ENCODE measurements around the gene TCOF1.

Gene TCOF1, protein sequence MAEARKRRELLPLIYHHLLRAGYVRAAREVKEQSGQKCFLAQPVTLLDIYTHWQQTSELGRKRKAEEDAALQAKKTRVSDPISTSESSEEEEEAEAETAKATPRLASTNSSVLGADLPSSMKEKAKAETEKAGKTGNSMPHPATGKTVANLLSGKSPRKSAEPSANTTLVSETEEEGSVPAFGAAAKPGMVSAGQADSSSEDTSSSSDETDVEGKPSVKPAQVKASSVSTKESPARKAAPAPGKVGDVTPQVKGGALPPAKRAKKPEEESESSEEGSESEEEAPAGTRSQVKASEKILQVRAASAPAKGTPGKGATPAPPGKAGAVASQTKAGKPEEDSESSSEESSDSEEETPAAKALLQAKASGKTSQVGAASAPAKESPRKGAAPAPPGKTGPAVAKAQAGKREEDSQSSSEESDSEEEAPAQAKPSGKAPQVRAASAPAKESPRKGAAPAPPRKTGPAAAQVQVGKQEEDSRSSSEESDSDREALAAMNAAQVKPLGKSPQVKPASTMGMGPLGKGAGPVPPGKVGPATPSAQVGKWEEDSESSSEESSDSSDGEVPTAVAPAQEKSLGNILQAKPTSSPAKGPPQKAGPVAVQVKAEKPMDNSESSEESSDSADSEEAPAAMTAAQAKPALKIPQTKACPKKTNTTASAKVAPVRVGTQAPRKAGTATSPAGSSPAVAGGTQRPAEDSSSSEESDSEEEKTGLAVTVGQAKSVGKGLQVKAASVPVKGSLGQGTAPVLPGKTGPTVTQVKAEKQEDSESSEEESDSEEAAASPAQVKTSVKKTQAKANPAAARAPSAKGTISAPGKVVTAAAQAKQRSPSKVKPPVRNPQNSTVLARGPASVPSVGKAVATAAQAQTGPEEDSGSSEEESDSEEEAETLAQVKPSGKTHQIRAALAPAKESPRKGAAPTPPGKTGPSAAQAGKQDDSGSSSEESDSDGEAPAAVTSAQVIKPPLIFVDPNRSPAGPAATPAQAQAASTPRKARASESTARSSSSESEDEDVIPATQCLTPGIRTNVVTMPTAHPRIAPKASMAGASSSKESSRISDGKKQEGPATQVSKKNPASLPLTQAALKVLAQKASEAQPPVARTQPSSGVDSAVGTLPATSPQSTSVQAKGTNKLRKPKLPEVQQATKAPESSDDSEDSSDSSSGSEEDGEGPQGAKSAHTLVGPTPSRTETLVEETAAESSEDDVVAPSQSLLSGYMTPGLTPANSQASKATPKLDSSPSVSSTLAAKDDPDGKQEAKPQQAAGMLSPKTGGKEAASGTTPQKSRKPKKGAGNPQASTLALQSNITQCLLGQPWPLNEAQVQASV (N-terminal part only)

DNA sequence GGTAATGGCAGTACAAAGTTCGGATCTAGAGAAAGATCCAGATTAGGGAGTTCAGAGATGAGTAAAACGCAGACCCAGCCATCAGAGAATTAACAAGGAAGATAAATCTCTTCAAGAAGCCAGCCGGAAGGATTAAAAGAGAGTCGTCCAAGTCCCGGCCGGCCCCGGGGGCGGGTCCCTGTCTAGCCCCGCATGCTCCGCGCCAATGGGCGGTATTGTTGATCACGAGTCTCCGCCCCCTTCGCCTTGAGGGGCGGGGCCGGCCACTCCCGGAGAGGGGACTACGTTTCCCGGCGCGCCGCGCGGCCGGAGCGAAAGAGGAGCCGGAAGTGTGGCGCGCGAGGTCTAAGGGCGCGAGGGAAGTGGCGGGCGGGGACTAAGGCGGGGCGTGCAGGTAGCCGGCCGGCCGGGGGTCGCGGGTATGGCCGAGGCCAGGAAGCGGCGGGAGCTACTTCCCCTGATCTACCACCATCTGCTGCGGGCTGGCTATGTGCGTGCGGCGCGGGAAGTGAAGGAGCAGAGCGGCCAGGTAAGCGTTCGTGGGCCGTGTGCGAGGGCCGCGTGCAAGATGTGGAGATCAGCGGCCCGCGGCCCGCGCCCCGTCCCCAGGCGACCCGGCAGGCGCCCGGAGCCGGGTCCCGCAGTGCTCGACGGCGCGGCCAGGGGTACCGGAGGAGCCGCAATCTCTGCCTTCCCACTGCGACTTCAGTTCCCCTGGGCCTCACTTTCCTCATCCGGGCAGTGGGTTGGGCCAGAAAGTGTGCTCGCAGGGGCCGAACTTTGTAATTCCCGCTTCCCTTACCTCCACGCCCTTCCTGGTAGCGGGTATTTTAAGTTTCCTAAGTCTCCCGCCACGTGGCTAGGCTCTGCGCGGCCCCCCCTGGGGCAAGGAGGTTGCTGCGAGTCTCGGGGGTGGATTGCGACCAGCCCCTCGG is at the start of gene TCOF1:
TCOF1 (plus strand) TSS at position 372 of the 935 bp plus-strand sequence; CDS start at position 422, 50 bp downstream.
- DNase-seq: peak; percentile 92 to 97 (median 94)

DNA sequence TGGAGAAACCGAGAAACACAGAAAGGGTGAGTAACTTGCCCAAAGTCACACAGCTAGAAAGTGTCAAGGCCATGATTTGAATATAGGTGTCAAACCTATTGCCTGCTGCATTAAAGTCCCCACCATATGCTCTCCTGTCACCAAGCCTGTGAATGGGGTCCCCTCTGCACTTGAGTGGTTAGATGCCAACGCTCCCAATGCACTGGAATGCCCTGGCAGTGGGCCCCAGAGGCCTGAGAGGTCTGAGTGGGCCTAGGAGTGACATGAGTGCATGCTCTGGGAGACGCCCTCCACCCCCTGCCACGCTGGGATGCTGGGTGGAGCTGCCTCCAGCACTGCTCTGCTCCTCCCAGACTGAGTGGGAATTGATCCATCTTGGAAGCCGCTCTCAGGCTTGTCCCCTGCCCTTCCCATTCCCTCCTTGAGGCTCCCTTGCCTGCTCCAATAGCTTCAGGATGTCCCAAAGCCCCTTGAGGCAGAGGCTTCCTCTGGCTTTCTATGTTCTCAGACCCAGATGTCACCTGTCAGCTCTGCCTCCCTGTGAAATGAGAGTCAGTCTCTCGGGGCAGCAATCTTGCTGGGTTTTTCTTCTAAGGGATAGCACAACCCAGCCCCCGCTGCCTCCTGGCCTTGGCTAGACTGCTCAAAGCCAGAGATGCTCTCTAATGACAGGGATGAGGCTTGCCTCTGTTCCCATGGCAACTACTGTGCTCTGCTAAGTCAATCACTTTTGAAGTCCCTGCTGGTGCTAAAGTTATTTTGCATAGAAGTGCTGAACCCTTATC is 48.2 kb upstream of the TCOF1 start:
- no peak for DNase-seq

DNA sequence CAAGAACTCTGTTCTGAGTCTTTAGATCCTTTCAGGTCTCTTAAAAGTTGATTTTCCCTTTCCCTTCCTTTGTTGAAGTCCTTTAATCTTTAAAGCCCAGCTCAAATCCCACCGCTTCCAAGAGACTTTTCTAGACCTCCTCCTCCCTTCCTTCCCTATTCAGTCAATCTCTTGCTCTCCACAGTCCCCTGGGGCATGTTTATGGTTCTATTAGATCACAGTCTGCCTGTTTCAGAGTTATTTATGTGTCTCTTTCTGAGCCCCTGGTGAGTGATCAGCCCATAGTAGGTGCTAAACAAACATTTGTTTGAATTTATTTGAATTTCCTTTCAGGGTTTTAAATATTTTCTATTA is 47.6 kb upstream of the TCOF1 start:
- no peak for DNase-seq

DNA sequence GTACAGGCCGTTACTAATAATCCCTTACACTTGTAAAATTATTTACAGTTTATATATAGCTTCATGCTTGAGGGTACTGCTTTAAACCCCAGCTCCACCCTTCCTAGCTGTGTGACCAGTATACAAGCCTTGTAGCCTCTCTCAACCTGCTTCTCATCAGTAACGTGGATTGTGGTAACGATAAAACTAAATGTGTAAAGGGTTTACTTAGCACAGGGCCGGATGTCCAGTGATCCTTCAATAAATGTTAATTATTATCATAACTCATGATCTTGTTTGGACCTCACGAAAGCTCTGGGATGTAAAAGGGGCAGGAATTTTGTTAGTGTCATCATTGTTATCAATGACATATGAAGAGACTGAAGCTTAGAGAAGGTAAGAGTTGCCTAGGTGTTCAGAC is 47.3 kb upstream of the TCOF1 start:
- DNase-seq: no peak

DNA sequence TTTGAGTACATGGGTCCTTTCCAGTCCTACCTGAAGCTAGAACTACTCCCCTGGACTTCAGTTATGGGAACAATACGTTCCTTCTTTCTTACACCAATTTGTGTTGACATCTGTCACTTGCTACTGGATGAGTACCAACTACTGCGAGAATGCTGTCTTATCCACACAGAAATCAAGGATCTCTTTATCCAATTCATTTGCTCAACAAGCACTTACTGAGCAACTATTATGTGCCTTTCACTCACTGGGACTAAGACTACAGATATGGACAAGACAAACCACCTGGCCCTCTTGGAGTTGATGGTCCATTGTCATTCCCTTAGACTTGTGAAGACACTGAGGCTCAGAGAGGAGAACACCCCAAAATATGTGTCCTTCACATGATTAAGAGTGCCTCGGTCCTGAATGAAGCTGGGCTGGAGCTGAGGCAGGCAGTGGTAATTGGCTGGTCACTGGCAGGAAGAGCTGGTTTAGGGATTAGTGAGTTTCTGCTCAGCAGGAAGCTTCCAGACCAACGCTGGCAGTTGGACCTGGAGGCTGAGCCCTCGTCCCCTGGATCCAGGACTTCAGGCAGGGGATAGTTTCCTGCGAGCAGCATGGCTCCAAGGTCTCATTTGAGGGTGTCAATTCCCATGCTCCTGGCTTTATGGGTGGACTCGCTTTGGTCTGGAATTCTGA is 46.3 kb upstream of the TCOF1 start:
- DNase-seq: no peak

DNA sequence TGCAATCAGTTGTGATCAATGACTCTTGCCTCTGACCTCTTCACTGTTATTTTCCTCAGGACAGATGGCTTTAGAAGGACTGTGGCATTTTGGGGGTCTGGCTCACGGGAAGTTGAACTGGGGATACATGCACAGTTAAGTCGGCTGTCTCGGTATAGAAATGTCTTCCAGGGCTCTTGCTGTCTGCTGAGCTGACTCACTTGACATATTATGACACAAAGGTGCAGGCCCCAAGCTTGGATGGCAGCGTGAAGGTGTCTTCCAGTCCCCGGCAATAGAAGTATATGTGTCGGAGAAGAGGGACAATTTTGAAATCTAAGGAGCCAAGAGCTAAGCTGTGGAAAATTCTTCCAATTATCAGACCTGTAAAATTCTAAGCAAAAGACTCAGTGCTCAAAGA is 45.0 kb upstream of the TCOF1 start:
- DNase-seq: no peak

DNA sequence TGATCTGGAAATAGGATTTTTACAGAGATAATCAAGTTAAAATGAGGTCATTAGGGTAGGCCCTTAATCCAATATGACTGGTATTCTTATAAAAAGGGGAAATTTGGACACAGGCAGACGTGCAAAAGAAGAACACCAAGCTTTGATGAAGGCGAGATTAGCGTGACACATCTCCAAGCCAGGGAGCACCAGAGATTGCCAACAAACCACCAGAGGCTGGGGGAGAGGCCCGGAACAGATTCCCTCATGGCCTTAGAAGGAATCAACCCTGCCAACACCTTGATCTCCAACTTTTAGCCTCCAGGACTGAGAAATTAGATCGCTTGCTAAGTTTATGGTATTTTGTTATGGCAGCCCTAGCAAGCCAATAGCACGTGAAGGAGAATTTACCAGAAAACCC is 44.0 kb upstream of the TCOF1 start:
- DNase-seq: no peak

DNA sequence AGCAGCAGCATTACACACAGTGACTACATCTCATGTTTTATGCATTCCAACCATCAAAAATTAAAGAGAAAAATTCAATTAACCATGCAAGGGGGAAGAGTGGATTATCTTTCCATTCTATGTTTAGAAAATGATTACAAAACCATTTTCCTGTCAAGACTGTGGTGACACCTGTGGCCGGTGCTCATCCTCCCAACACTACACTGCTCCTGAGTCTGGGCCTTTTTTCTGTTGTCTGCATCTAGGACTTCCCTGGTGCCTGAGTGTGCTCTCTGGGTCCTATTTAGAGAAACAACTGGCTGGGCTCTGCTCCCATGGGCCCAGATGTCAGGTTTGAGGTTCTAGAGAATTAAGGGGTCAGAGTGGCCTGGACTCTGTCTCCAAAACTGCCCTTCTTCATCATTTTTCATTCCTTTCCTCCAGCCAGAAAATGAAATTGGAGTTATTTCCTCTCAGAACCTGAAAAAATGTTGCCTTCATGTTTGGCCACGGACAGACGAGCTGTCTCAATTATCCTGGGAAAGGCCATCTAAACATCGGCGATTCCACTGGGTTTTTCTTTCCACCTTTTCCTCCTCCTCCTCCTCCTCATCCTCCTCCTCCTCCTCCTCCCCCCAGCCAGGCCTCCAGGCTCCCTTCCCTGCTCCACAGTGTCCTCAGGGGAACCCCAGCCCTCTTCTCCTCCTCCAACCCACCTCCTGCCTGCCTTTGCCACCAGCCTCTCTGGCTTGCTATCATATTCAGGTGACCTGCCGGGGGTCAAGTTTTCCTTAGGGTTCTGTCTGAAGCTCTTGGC is 43.4 kb upstream of the TCOF1 start:
- no peak for DNase-seq

DNA sequence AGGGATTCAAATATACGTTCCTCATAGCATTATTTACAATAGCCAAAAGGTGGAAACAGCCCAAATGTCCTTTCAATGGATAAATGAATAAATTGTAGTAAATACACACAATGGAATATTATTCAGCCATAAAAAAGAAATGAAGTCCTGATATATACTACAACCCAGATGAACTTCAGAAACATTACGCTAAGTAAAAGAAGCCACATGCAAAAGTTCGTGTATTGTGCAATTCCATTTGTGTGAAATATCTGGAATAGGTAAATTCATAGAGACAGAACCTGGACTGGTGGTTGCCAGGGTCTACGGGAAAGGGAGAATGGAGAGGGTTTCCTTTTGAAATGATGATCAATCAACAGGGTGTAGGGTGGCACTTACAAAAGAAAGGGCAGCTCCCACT is 42.3 kb upstream of the TCOF1 start:
- no peak for DNase-seq

DNA sequence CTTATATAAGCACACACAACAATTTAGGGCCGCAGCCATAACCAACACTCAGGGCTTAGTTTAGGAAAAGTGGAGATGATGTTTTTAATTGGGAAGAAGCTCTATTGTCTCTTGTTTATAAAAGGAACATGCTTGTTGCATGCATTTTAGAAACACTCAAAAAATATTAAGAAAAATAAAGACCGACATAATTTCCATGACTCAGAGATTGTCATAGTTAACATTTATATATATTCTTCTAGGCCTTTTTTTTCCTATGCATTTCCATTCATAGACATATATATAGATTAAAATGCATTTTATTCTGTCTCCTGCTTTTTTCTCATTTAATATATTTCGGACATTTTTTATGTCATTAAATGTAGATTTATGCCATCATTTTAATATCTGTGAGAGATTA is 41.2 kb upstream of the TCOF1 start:
- no peak for DNase-seq

DNA sequence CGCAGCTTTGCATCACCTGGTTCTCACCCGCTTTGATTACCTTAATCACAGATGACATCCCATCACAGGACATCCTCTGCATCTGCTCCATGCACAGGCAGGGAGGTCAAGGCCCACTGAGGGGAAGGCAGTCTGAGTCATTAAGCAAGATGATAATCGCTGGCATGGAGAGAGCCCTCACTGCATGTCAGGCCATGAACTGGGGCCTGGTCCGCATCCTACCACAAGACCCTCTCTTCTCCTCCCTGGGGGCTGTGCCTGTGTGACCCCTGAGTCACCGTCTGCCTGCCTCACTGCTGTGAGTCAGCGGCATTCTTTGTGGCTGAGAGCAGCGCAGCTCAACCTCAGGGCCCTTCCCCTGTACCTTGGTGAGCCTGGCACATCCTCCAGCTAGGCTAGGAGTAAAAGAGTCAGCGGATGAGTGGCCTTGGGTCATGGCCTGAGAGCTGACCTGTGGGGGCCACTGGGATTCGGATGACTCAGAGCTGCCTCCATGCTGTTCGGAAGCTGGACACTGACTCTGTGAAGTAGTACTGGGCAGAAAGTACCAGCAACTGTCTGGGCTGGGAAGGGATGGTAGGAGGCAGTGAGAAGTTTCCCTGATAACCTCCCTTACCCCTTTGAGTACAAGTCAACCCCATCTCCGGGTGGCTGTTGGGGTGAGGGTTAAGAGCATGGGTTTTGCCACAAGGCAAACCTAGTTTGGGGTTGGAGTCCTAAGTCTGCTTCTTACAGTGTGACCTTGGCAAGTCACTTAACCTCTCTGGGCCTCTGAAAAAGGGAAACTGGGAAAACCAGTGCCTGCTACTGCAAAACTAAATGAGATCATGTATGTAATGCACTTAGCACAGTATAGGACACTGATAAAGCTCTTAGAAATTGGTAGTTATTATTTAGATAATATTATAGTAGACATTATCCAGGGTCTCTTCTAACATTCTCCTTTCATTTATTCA is 40.2 kb upstream of the TCOF1 start:
- DNase-seq: no peak

DNA sequence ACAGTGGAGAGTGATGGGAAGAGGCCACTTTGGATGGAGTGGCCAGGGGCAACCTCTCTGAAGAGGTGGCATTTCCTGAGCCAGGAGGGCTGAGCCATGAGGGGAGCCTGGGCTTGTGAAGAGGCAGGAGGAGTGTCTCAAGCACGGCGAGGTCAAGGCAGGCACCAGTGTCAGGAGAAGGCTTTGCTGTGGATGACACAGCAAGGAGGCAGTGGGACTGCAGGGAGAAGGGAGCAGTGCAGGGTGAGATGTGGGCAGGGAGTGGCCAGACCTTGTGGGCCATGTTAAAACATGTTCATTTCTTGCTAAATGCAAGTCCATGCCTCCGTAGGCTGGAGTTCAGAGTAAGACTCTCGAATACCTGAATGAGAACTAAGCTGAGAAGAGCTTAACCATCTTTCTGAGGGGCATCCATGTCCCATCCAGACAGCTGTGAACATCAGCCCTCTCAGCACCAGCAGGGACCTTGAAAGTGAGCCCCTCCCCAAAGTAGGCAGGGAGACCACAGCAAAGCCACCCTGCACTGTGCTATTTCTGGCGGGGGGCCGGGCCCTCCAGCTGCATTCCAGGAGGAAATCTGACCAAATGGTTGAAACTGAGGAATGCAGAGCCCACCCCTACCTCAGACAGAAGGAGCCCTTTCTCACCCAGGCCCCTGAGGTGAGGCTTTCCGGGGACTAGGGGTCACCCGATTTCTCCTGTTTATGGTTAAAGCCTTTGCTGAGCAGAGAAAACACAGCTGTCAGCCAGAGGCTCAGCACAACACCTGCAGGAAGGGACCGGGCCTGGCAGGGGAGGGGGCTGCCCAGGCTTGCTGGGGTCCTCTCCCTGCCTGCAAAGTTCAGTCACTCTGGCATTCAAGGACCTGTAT is 38.6 kb upstream of the TCOF1 start:
- DNase-seq: no peak

DNA sequence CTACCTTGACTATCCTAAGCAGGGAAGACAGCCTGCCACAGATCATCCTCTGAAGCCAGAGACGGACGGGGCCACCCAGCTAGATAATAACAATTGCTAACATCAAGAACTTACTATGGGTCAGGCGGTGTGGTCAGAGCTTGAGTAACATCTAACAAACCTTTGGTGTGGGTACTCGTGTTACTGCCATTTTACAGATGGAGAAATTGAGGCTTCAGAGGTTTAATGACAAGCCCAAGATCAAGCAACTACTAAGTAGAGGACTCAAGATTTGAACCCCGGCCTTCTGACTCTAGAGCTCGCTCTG is 38.1 kb upstream of the TCOF1 start:
- DNase-seq: no peak

DNA sequence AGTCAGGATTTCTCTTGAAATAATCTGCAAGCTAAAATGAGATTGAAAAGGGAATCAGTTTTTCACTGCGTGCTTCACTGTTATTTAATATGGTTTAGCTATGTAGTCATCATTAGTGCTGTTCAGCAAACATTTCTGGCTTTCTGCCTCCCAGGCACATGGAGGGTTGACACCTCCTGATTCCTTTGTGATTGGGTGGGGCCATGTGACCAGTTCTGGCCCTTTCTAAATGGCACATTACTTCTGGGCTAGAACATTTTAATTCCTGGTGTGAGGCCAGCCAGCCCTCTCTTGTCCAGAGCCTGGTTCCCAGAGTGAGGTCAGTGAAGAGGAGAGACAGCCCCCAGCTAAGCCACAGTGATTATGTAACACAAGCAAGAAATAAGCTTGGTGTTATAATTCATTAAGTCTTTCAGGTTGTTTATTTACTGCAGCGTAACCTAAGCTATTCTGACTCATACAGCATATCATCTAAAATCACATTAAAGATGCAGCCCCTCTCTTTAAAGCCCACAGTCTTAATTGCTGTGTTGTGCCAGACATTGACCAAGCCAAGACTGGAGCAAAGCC is 37.4 kb upstream of the TCOF1 start:
- DNase-seq: no peak

DNA sequence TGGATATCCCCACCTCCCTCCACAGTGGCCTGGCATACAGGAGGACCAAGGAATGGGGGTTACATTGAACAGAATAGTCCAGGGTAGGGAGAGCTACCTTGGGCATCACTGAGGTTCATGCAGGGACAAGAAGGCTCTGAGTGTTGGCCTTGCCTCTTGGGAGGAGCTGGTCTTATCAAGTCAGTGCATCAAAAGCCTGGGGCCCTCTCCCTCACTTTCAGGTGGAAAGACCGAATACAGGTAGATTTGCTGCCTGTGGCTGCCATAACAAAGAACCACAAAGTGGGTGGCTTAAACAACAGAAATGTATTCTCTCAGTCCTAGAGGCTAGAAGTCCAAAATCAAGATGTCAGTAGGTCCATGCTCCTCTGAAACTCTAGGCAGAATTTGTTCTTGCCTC is 36.3 kb upstream of the TCOF1 start:
- DNase-seq: no peak

DNA sequence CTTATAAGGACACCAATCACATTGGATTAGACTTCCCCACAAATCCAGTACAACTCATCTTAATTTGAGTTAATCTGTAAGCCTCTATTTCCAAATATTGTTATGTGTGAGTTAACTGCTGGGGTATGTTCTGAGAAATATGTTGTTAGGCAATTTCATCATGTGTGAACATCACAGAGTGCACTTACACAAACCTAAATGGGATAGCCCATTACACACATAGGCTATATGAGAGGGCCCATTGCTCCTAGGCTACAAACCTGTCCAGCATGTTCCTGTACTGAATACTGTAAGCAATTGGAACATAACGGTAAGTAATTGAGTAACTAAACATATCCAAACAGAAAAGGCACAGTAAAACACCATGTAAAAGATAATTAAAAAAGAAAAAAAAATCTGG is 35.7 kb upstream of the TCOF1 start:
- DNase-seq: no peak

DNA sequence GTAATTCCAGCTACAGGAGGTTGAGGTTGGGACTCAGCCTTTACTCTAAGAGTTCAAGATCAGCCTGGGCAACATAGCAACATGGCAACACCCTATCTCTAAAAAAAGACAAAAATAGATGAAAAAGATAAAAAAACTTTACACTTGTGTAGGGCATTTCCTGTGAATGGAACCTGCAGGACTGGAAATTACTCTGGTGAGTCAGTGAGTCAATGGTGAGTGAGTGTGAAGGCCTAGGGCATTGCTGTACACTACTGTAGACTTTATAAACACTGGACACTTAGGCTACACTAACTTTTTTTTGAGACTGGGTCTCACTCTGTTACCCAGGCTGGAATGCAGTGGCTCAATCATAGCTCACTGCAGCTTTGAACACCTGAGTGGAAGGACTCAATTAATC is 35.3 kb upstream of the TCOF1 start:
- DNase-seq: no peak

All from stimulated activated naive CD4-positive, alpha-beta T cell (primary cell).